ENCODE data around the gene IQSEC3.
"Not testable (repeated sequence)": the region's sequence is repeated elsewhere in the genome, so short reads cannot be mapped to it uniquely, and the experiment has no call there.

The IQSEC3 gene

GRCh38 chr12:115518-115917 lies 49.0 kb downstream of the IQSEC3 start:
- no peak for DNase-seq

- DNase-seq = no peak
Observed at GRCh38 chr12:115960-116915, 49.7 kb downstream of the IQSEC3 start.

- no peak for DNase-seq
Observed at GRCh38 chr12:117311-117710, 50.7 kb downstream of the IQSEC3 start.

- no peak for DNase-seq
Observed at GRCh38 chr12:117816-118345, 51.3 kb downstream of the IQSEC3 start.

GRCh38 chr12:118591-118990 lies 52.0 kb downstream of the IQSEC3 start:
- no peak for DNase-seq

- no peak for DNase-seq
Observed at GRCh38 chr12:120951-121350, 54.4 kb downstream of the IQSEC3 start.

GRCh38 chr12:121647-122046 lies 55.1 kb downstream of the IQSEC3 start:
- no peak for DNase-seq

GRCh38 chr12:125075-125474 lies 58.5 kb downstream of the IQSEC3 start:
- DNase-seq = no peak

GRCh38 chr12:125566-125965 lies 59.0 kb downstream of the IQSEC3 start:
- DNase-seq = no peak

- DNase-seq = no peak
Observed at GRCh38 chr12:128079-128478, 61.5 kb downstream of the IQSEC3 start.

GRCh38 chr12:129001-129400 lies 62.4 kb downstream of the IQSEC3 start:
- DNase-seq = no peak

GRCh38 chr12:130519-130918 lies 64.0 kb downstream of the IQSEC3 start:
- DNase-seq = no peak

GRCh38 chr12:131008-131407 lies 64.4 kb downstream of the IQSEC3 start:
- no peak for DNase-seq

- no peak for DNase-seq
Observed at GRCh38 chr12:131732-132495, 65.3 kb downstream of the IQSEC3 start.

GRCh38 chr12:133616-134232 lies 67.2 kb downstream of the IQSEC3 start:
- not testable (repeated sequence) for DNase-seq

GRCh38 chr12:135138-135537 lies 68.6 kb downstream of the IQSEC3 start:
- DNase-seq = no peak

- no peak for DNase-seq
Observed at GRCh38 chr12:138171-138897, 71.8 kb downstream of the IQSEC3 start.

- peak; percentile 81 for DNase-seq
Observed at GRCh38 chr12:138898-139534, 72.4 kb downstream of the IQSEC3 start.

- DNase-seq = peak; percentile 74
Observed at GRCh38 chr12:139585-139984, 73.0 kb downstream of the IQSEC3 start.

GRCh38 chr12:140162-140561 lies 73.6 kb downstream of the IQSEC3 start:
- DNase-seq = no peak

GRCh38 chr12:143964-144649 lies 77.5 kb downstream of the IQSEC3 start:
- no peak for DNase-seq

Measured in islet precursor cell (in vitro differentiated cells).